ENCODE measurements around the gene INPP5J.

DNA sequence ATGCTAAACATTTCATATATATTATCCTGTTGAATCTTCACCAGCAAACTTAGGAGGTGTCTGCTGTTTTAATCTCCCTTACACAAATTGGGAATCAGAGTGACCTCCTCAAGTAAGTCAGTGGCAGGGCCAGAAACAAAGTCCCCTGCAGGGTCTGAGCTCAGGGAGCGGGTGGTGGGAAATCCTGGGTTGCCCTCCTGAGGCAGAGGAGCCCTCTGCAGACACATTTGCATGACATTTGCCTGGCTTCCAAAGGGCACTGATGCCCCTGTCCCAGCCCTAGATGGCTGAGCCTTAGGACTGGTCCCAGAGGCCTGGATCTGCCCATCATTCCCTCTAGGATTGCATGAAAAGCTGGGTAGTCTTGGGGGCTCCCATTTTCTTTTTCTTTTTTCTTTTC, 2.1 kb upstream of the INPP5J start:
- TF ChIP-seq, protein P1, sequence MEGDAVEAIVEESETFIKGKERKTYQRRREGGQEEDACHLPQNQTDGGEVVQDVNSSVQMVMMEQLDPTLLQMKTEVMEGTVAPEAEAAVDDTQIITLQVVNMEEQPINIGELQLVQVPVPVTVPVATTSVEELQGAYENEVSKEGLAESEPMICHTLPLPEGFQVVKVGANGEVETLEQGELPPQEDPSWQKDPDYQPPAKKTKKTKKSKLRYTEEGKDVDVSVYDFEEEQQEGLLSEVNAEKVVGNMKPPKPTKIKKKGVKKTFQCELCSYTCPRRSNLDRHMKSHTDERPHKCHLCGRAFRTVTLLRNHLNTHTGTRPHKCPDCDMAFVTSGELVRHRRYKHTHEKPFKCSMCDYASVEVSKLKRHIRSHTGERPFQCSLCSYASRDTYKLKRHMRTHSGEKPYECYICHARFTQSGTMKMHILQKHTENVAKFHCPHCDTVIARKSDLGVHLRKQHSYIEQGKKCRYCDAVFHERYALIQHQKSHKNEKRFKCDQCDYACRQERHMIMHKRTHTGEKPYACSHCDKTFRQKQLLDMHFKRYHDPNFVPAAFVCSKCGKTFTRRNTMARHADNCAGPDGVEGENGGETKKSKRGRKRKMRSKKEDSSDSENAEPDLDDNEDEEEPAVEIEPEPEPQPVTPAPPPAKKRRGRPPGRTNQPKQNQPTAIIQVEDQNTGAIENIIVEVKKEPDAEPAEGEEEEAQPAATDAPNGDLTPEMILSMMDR (conservative IDR thresholded peaks at IDR 0.05; ENCODE audit: low read depth, low read length): no peak
- TF ChIP-seq EZH2 (IDR thresholded peaks at IDR 0.05; ENCODE audit: borderline replicate concordance, low read depth, low read length, poor library complexity, severe bottlenecking): no peak

Data from A673 (cell line).